Measurements from ENCODE around the gene EVI5.

GRCh38 chr1:92705446-92705845 is 79.5 kb downstream of the EVI5 start:
- no peak for TF ChIP-seq POLR2AphosphoS5 (IDR thresholded peaks at IDR 0.05; ENCODE audit: low read depth, low read length)
- TF ChIP-seq TAF1 (IDR thresholded peaks at IDR 0.05; ENCODE audit: borderline replicate concordance, low read depth, low read length) = no peak
